Astrocyte of the spinal cord (primary cell): Measurements from ENCODE around the gene CFAP47.
"Not testable (repeated sequence)": the region's sequence is repeated elsewhere in the genome, so short reads cannot be mapped to it uniquely, and the experiment has no call there.

ENCODE experiments used
- DNase-seq: peaks from one replicate; pipeline ENCODE4 v3.0.0; 2011; ENCODE audit warnings: low read depth, low spot score
- H3K4me3 ChIP-seq: 2 replicates; pipeline ENCODE4 v1.5.1; 2011; ENCODE audit warnings: low read depth, mild to moderate bottlenecking, low read length, moderate library complexity
- in situ Hi-C: cut with HindIII; loops from 2 replicates; pipeline ENCODE4 v1.10.0; 2017; ENCODE audit warnings: low sequenced_read_pairs
- TF ChIP-seq, protein P1 (sequence below): IDR thresholded peaks from 2 replicates; pipeline ENCODE4 v1.5.1; 2012; ENCODE audit warnings: low read depth, mild to moderate bottlenecking, low read length, inconsistent platforms

The CFAP47 gene

DNA sequence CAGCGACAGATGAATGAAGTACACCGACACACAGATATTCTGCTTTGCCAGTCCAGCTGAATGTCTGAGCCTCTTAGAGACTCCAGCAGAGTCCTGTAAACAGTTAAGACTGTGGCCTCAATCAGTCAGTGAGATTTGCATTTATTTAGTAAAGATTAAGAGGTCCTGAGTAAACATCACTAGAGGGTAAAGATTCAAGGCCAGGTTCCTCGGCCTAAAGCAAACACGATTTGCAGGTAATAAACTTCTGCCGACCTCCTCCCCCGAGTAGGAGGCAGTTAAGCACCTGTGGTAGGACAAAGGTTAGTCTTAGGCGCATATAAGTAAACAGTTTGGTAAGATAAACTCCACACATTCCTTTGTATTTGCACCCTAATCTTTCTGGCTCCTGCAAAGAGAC lies 99.6 kb downstream of the CFAP47 start:
- no peak overlapping the region for H3K4me3 ChIP-seq
- TF ChIP-seq, protein P1, sequence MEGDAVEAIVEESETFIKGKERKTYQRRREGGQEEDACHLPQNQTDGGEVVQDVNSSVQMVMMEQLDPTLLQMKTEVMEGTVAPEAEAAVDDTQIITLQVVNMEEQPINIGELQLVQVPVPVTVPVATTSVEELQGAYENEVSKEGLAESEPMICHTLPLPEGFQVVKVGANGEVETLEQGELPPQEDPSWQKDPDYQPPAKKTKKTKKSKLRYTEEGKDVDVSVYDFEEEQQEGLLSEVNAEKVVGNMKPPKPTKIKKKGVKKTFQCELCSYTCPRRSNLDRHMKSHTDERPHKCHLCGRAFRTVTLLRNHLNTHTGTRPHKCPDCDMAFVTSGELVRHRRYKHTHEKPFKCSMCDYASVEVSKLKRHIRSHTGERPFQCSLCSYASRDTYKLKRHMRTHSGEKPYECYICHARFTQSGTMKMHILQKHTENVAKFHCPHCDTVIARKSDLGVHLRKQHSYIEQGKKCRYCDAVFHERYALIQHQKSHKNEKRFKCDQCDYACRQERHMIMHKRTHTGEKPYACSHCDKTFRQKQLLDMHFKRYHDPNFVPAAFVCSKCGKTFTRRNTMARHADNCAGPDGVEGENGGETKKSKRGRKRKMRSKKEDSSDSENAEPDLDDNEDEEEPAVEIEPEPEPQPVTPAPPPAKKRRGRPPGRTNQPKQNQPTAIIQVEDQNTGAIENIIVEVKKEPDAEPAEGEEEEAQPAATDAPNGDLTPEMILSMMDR = no peak
- in situ Hi-C loops = no loop called here
- DNase-seq = no peak

DNA sequence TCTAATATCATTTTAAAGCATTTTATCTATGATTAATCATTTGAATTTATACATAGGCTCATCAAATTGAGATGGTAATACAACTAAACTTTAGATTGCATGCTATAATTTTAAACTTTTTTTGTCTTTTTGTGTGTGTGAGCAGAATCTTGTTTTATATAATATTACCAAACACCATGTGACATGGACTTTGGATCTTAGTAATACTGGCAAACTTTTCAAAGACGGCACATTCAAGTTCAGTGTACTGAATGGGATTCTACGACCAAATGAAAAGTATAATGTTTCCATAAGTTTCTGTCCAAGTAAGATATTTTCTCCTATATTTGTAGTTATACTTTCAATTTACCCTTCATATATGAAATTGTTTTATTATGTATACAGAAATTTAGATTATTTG lies 116.0 kb downstream of the CFAP47 start:
- no peak overlapping the region for H3K4me3 ChIP-seq
- in situ Hi-C loops = no loop called here
- TF ChIP-seq, protein P1 = no peak
- no peak for DNase-seq

- in situ Hi-C loops = no loop called here
- TF ChIP-seq, protein P1 = no peak
- no peak overlapping the region for H3K4me3 ChIP-seq
- no peak for DNase-seq
Measured at GRCh38 chrX:36062778-36063177, 143.2 kb downstream of the CFAP47 start.

DNA sequence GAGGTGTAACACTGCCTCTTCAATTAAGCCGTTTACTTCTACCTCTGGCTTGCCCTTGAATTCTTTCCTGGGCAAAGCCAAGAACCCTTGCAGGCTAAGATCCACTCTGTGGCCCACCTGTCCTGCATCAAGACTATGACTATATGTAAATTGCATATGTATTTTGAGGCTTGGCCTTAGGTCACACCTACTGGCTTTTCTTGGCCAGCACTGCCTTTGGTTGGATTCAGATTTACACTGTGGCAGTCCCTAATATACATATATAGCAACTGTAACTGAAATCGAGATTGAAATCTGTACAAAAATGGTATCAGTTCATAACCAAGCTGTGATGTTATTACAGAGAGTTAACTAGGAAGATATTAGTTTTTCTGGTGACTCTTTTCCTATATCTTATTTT lies 151.5 kb downstream of the CFAP47 start:
- DNase-seq = no peak
- H3K4me3 ChIP-seq = no peak overlapping the region
- in situ Hi-C loops = no loop called here
- TF ChIP-seq, protein P1 = no peak

DNA sequence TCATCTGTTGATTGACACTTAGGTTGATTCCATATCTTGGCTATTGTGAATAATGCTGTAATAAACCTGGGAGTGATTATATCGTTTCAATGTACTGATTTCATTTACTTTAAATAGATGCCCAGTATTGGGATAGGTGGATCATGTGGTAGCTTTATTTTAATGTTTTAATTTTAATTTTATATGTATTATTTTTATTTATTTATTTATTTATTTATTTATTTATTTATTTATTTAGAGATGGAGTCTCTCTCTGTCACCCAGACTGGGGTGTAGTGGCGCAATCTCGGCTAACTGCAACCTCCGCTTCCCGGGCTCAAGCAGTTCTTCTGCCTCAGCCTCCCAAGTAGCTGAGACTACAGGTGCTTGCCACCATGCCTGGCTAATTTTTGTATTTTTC lies 155.5 kb downstream of the CFAP47 start:
- in situ Hi-C loops, H3K4me3 ChIP-seq, DNase-seq: not testable (repeated sequence)

- no peak overlapping the region for H3K4me3 ChIP-seq
- no peak for DNase-seq
- TF ChIP-seq, protein P1 = no peak
- in situ Hi-C loops = no loop called here
Measured at GRCh38 chrX:36083256-36083655, 163.7 kb downstream of the CFAP47 start.

- DNase-seq = no peak
- TF ChIP-seq, protein P1 = no peak
- in situ Hi-C loops = no loop called here
- H3K4me3 ChIP-seq = no peak overlapping the region
Measured at GRCh38 chrX:36087366-36087765, 167.8 kb downstream of the CFAP47 start.

DNA sequence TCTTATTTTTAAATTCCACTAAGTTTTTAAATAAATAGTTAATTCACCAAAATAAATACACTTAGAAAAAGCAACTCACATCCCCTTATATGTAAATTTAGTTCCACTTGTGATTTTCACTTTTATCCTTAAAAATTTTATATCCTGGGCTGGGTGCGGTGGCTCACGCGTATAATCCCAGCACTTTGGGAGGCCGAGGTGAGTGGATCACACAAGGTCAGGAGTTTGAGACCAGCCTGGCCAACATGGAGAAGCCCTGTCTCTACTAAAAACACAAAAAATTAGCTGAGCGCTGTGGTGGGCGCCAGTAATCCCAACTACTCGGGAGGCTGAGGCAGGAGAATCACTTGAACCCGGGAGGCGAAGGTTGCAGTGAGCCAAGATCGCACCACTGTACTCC lies 169.4 kb downstream of the CFAP47 start:
- DNase-seq, H3K4me3 ChIP-seq, in situ Hi-C loops: not testable (repeated sequence)
